CMK (cell line): Measurements from ENCODE around the gene ADM5.

Experiments used
- DNase-seq: peaks from one replicate; pipeline ENCODE4 v3.0.0-alpha.2; 2010; ENCODE audit warnings: low read depth

ADM5 gene

DNA sequence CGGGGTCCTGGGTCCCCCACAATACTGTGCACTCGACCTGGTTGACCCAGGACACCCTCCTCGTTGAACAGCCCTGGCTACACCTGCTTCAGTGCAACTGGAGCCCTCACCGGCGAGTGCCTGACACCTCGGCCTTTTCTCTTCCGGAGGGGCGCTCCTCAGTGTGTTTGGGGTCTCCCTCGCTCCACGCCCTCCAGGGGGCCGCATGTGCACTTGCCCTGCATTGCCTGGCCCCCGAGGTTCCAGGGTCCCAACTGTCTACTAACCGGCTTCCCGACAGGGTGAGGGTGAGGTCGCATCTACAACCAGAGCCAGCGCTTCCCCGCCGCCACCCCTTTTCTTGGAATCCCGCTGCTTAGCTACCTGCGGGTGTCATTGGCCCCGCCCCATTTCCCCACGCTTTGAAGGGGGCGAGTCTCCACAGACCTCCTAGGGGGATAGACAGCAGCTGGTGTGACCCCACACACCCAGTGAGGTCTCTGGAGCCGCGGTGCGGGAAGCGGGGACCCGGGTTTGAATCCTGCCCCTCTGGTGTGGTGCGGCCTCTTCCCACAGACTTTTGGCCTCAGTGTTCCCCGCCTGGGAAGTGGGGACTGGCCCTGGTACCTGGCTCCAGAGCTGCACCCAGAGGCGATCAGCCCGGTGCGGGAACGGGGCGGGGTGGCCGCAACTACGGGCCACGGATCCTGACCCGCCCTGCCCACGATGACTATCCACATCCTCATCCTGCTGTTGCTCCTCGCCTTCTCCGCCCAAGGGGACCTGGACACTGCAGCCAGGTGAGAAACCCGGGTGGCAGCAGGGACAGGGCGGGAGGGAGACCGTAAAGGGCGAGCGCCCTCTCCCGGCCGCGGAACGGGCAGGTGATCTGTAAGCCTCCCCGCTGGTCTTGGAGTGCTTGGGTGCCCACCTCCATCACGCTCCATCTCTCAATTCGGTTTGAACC is at the start of gene ADM5:
Gene ADM5 (plus strand): TSS at position 462 of the 946 bp plus-strand sequence. CDS start 244 bp downstream, at position 706.
- no peak for DNase-seq

DNA sequence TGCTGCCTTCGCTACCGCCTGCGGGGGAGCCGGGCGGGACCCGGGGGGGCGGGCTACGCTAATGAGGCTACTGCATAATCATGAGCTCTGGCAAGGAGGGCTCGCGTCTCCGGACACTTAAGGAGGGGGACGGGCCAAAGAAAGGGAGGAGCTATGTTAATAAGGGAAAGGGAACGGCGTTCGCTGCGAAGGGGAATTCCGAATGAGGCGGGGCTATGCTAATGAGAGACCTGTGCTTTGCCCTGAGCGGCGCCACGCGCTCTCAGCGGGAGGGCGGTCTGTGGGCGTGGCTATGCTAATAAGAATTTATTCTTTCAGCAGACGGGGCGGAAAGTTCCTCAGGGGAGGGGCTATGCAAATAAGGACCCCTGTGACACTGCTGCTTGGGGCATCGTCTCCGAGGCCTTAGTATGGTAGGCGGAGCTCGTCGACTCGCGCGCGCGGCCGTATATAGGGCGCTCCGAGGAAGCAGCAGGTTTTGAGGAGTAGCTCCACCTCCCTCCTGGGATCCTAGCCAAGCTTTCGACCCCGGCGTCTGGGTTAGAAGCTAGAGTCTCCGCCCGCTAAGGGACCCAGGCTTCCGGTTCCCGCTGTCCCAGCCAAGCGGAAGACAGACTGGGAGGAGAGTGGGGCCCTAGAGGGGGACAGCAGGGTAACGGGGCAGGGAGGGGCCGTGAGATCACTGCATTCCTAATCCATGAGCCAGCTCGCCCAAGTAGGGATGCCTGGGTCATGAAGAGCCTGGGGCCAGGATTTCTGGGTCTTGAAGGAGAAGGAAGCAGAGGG is 49.1 kb upstream of the ADM5 start, which contains the start of gene RRAS:
Gene RRAS (minus strand): TSS at position 31 of the 786 bp plus-strand sequence. CDS start 45 bp downstream, outside the sequence.
- DNase-seq = peak; percentile 100

DNA sequence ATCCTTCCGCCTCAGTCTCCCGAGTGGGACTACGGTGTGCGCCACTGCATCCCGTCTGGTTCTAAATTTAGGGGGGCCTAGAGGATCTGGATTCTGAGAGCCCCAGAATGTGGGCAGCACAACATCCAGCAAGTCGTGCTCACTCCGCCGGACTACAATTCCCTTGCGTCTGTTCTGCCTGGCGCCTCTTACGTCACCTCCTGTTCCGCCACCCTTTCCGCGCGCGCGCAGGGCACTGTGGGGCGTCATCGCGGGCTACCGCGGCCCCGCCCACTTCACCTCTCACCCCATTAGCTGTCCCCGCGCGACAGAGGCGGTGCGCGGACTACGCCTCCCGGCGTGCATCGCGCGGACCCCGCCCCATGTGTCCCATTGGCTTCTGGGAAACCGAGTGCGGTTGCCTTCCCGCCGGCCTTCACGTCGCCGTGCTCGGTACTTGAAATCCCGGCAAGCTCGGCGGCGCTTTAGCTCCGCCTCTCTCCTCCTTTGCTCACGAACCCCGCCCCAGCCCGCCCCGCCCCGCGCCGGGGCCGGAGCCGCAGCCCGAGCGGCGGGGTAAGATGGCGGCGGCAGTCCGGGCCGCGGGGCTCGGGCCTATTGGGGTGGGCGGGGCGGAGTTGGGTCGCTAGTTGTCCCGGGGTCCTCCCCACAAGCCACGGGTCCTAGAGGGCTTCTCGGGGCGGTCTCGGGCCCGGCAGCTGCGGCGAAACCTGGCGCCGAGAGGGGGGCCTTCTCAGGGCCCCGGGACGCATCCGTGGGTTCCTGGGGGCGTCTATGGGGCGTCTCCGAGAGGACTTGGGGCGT is 47.5 kb upstream of the ADM5 start, which contains the start of gene SCAF1:
Gene SCAF1 (plus strand): TSS at position 522 of the 804 bp plus-strand sequence. CDS start 2,818 bp downstream, outside the sequence.
- peak; percentile 99 for DNase-seq

DNA sequence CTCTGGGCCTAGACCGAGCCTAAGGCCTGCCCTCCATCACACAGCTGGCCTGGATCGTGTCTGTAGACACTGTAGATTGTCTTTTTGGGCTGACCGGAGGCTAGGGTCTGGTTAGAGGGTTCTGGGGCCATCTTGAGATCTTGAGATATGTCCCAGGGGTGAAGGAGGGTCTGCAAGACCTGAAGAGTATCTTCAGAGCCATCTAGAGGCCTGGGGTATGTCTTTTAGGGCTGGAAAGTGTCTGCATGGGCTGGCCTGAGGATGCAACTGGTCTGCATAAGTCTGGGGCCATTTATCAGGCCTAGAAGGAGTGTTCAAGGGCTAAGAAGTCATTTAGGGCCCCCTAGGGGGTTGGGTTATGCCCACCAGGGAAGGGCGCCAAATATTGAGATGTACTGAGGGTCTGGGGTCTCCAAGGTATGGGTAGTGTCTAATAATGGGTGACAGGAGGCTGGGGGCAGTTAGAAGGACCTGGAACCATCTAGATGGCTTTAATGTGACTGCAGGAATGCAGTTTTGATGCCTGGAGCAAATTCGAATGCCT is 46.8 kb upstream of the ADM5 start:
- DNase-seq = no peak

DNA sequence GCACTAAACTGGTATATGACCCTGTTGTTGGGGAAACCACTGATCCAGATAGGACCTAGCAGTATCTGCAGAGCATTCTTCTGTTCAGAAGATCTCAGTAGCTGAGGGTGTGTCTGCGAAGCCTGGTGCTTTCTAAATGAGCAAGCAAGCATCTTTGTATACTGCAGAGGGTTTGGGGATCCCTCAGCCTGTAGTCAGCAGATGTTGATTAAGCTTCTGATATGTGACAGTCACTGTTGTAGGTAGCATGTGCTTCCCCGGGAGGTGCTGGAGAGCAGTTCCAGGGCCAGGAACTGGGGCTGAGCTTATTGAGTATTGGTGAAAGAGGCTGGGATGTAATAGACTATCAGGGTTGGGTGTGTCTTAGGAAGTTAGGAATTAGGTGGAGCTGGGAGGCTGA is 45.9 kb upstream of the ADM5 start:
- DNase-seq = no peak

DNA sequence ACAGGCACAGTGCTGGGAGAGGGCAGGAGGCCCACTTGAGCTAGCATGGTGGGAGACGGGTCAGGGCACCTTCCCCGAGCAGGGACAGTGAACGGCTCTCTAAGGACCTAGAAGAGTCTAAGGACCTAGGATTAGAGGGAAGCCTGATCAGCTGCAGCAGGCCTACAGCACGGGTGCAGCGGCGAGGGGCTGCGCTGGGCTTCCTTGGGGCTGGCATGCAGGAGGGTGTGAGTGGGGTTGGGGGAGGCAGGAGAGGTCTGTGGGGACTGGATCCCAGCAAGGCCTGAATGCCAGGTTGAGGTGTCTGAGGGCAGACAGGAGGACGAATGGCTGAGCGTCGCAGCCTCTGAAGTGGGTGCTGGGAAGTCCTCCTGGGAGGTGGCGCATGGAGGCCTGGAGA is 43.8 kb upstream of the ADM5 start:
- no peak for DNase-seq

DNA sequence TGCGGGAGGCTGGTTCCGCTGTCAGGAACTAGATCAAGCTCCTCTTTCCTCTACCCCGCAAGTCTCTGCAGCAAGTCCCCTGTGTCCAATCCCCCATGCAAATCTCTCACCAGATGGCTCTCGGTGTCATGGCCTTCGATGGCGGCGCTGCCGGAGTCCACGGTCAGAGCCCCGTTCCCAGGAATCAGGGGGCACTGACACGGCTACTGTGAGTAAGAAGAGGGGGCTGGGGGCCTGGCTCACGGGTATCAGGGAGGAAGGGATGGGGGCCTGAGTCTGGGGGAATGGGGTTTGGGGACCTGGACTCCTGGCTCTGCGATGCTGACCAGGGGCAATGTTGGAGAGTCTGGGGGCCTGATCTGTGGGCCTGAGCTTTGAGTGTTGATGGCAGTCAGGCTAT is 43.4 kb upstream of the ADM5 start:
- no peak for DNase-seq

GRCh38 chr19:49646586-49646985 is 42.8 kb upstream of the ADM5 start:
- no peak for DNase-seq

DNA sequence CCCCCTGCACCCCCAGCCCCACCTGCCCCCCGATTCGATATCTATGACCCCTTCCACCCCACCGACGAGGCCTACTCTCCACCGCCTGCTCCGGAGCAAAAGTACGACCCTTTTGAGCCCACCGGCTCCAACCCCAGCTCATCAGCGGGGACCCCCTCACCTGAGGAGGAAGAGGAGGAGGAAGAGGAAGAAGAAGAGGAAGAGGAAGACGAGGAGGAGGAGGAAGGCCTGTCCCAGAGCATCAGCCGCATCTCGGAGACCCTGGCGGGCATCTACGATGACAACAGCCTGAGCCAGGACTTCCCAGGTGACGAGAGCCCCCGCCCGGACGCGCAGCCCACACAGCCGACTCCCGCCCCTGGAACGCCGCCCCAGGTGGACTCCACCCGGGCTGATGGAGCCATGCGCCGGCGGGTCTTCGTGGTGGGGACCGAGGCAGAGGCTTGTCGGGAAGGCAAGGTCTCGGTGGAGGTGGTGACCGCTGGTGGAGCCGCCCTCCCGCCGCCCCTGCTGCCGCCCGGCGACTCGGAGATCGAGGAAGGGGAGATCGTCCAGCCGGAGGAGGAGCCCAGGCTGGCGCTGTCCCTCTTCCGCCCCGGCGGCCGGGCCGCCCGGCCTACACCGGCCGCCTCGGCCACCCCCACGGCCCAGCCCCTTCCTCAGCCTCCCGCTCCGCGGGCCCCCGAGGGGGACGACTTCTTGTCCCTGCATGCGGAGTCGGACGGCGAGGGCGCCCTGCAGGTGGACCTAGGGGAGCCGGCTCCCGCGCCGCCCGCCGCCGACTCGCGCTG is 38.2 kb upstream of the ADM5 start:
- DNase-seq = no peak

DNA sequence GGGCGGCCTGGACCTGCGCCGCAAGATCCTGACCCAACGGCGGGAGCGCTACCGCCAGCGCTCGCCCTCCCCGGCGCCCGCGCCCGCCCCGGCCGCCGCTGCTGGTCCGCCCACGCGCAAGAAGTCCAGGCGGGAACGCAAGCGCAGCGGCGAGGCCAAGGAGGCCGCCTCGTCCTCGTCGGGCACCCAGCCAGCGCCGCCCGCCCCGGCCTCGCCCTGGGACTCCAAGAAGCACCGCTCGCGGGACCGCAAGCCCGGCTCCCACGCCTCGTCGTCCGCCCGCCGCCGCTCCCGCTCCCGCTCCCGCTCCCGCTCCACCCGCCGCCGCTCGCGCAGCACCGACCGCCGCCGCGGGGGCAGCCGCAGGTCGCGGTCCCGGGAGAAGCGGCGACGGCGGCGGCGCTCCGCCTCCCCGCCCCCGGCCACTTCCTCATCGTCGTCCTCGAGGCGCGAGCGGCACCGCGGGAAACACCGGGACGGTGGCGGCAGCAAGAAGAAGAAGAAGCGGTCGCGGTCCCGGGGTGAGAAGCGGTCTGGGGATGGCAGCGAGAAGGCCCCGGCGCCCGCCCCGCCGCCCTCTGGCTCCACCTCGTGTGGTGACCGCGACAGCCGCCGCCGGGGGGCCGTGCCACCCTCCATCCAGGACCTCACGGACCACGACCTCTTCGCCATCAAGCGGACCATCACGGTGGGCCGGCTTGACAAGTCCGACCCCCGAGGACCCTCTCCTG is 37.4 kb upstream of the ADM5 start:
- DNase-seq = no peak

GRCh38 chr19:49652551-49653465 is 36.6 kb upstream of the ADM5 start:
- no peak for DNase-seq

GRCh38 chr19:49653466-49653806 is 36.0 kb upstream of the ADM5 start:
- no peak for DNase-seq

DNA sequence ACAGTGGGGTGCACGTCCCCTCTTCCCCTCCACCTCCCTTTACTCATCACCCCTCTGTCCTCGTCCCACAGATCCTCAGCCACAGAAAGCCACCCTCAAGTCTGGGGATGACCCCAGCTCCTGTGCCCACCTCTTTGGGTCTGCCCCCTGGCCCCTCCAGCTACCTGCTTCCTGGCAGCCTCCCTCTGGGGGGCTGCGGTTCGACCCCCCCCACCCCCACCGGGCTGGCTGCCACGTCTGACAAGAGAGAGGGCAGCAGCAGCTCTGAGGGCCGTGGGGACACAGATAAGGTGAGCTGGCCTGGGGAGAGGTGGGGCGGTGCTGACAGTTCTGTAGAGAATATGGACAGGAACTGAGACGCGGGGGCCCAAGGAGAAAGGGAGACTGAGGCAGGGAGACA is 34.8 kb upstream of the ADM5 start:
- no peak for DNase-seq

GRCh38 chr19:49655570-49656455 is 33.6 kb upstream of the ADM5 start:
- DNase-seq = no peak

DNA sequence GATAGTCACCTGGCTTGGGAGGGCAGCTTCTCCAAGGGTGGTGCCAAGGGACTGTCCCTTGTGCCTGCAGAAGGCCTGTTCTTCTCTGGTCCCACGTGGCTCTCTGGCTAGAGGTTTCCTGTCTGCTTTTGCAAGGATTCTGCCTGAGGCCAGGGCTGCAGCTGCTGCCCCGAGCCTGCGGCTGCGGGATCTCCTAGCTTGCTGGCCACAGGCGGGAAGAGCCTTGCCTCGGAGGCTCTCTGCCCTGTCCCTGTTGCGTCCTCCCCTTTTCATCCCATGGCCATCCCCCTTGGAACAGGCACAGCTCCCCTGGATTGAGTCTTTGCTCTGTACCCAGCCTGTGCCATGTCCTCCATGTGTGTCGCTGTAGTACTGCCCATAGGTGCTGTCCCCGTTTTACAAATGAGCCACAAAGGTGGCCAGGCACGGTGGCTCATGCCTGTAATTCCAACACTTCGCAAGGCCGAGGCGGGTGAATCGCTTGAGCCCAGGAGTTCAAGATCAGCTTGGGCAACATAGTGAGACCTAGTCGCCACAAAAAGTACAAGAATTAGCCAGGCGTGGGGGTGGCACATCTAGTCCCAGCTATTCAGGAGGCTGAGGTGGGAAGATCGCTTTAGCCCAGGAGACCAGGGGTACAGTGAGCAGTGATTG is 32.8 kb upstream of the ADM5 start:
- no peak for DNase-seq

DNA sequence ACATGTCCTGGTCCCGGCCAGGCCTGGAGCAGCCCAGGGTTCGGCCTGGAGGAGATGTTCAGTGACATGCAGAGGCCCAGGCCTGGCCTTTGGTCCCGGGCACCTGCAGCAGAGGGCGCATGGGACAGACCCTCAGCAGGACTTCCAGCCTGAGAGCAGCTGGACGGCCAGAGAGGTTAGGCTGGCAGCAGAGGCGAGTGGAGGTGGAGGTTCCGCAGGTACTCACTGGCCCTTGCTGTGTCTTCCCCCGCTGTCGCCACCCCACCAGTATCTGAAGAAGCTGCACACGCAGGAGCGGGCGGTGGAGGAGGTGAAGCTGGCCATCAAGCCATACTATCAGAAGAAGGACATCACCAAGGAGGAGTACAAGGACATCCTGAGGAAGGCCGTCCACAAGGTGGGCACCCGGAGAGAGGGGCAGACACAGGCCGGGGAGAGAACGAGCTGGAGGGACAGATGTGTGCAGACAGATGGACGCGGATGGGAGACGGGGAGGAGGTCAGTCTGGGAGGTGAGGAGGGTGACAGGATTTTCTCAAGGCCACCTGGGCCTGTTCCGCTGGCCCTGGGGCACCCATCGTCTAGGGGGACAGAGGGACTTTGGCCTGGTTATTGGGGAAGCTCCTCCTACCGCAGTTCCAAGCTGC is 31.8 kb upstream of the ADM5 start:
- no peak for DNase-seq

DNA sequence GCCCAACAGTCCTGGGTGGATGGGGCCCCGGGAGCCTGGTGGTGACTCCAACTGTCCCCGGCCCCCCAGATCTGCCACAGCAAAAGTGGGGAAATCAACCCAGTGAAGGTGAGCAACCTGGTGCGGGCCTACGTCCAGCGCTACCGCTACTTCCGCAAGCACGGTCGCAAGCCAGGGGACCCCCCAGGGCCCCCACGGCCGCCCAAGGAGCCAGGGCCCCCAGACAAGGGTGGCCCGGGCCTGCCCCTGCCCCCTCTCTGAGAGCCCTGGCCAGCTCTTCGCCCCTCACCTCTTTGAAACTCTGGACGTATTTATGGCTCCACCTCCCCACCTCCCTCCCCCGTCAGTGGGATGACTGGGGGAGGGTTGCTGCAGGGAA is 31.3 kb upstream of the ADM5 start:
- DNase-seq = no peak
